Neural cell (in vitro differentiated cells): Measurements from ENCODE around the gene MRPL24.
"Not testable (repeated sequence)": the region's sequence is repeated elsewhere in the genome, so short reads cannot be mapped to it uniquely, and the experiment has no call there.

ENCODE experiments used
- CTCF ChIP-seq: fragments of 450-650 bp; IDR thresholded peaks from 2 replicates; pipeline ENCODE4 v1.5.1; 2014; ENCODE audit warnings: antibody characterized with exemption, mild to moderate bottlenecking, moderate library complexity; ENCODE audit not compliant: poor library complexity, severe bottlenecking
- MXI1 ChIP-seq: fragments of 450-650 bp; conservative IDR thresholded peaks from 2 replicates; pipeline ENCODE4 v1.6.1; 2014; ENCODE audit warnings: antibody characterized with exemption, mild to moderate bottlenecking; ENCODE audit not compliant: poor library complexity, severe bottlenecking
- TAF1 ChIP-seq: IDR thresholded peaks from 2 replicates; pipeline ENCODE4 v1.6.1; 2012; ENCODE audit warnings: low read depth

DNA sequence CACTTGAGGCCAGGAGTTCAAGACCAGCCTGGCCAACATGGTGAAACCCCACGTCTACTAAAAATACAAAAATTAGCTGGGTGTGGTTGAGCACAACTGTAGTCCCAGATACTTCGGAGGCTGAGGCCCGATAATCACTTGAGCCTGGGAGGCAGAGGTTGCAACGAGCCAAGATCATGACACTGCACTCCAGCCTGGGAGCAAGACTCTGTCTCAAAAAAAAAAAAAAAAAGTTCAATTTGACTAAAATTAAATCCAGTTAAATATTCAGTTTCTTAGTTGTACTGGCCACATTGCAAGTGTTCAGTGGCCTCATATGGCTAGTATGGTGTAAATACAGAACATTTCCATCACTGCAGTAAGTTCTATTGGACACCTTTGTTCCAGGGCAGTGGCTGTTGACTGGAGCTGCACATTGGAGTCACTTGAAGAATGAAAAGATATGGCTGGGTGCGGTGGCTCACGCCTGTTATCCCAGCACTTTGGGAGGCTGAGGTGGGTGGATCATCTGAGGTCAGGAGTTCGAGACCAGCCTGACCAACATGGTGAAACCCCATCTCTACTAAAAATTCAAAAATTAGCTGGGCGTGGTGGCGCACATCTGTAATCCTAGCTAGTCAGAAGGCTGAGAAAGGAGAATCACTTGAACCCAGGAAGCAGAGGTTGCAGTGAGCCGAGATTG lies 16.8 kb upstream of the MRPL24 start:
- not testable (repeated sequence) for TF ChIP-seq TAF1, CTCF, MXI1
